ENCODE measurements around the gene SLC13A1. TPM values are rescaled to one million over a fixed set of nuclear protein-coding genes. Genes with fewer than 3 reads are reported as not detected.

Gene SLC13A1
- total and polyA plus RNA-seq, 12 donors: not detected

GRCh38 chr7:123204206-123204835 lies 4.6 kb upstream of the SLC13A1 start:
- H3K36me3 ChIP-seq (replicated peaks in 1 of 2): no peaks in the 10 kb centered on the region
- no peak for DNase-seq
- no peak overlapping the region for H3K27ac ChIP-seq
- H3K4me1 ChIP-seq (replicated peaks in 1 of 2): peaks cover 1 to 4% of the 10 kb centered on the region in 2 donors
- no peaks in the 10 kb centered on the region for H3K27me3 ChIP-seq
- TF ChIP-seq POLR2A (IDR thresholded peaks at IDR 0.05): no peak
- TF ChIP-seq CTCF (IDR thresholded peaks at IDR 0.05): no peak
- H3K9me3 ChIP-seq (replicated peaks in 1 of 3): no peaks in the 10 kb centered on the region
- 68 to 78% (median 73%) methylated on average over 3 of the region's 3 CpGs for WGBS, 4 donors
- H3K4me3 ChIP-seq: no peak overlapping the region
- intact Hi-C loops (cut with DNase I): no loop called here

- WGBS, 4 donors: 51 to 59% (median 55%) methylated on average over 3 of the region's 3 CpGs
- no peak for DNase-seq
Measured at GRCh38 chr7:123201901-123202300, 2.1 kb upstream of the SLC13A1 start.

GRCh38 chr7:123198668-123199652 lies 809 bp downstream of the SLC13A1 start:
- DNase-seq: no peak
- Histone ChIP-seq H3K4me1 (replicated peaks in 1 of 2) (no peaks in the 10 kb centered on the region), H3K4me3 (no peak overlapping the region), H3K27me3 (no peaks in the 10 kb centered on the region), H3K27ac (no peak overlapping the region), H3K9me3 (replicated peaks in 1 of 3) (no peaks in the 10 kb centered on the region), H3K36me3 (replicated peaks in 1 of 2) (no peaks in the 10 kb centered on the region)
- WGBS, 4 donors: 54 to 84% (median 68%) methylated on average over 2 of the region's 2 CpGs
- TF ChIP-seq POLR2A (IDR thresholded peaks at IDR 0.05): no peak
- TF ChIP-seq CTCF (IDR thresholded peaks at IDR 0.05): no peak
- intact Hi-C loops (cut with DNase I): no loop called here

More at GRCh38 chr7:123201901-123202300, 2.1 kb upstream of the SLC13A1 start:
- H3K4me3 ChIP-seq: no peak overlapping the region
- no peaks in the 10 kb centered on the region for H3K36me3 ChIP-seq (replicated peaks in 1 of 2)
- TF ChIP-seq CTCF (IDR thresholded peaks at IDR 0.05) (no peak), POLR2A (IDR thresholded peaks at IDR 0.05) (no peak)
- no peaks in the 10 kb centered on the region for H3K27me3 ChIP-seq
- H3K27ac ChIP-seq: no peak overlapping the region
- intact Hi-C loops (cut with DNase I): no loop called here
- H3K4me1 ChIP-seq (replicated peaks in 1 of 2): no peaks in the 10 kb centered on the region
- H3K9me3 ChIP-seq (replicated peaks in 1 of 3): no peaks in the 10 kb centered on the region

- Histone ChIP-seq H3K4me1 (replicated peaks in 1 of 2) (no peaks in the 10 kb centered on the region), H3K4me3 (no peak overlapping the region), H3K27ac (no peak overlapping the region), H3K9me3 (replicated peaks in 1 of 3) (no peaks in the 10 kb centered on the region), H3K36me3 (replicated peaks in 1 of 2) (no peaks in the 10 kb centered on the region), H3K27me3 (no peaks in the 10 kb centered on the region)
- 44 to 69% (median 60%) methylated on average over 2 of the region's 2 CpGs for WGBS, 4 donors
- no peak for DNase-seq
- no peak for TF ChIP-seq CTCF (IDR thresholded peaks at IDR 0.05)
- TF ChIP-seq POLR2A (IDR thresholded peaks at IDR 0.05): no peak
- intact Hi-C loops (cut with DNase I): no loop called here
Measured at GRCh38 chr7:123198111-123198510, 1.7 kb downstream of the SLC13A1 start.

All from adrenal gland (tissue), 12 donors.